Erythroblast (primary cell): ENCODE measurements around the gene ZNF426.

Experiments
- GATA1 ChIP-seq: IDR thresholded peaks from 2 replicates; pipeline ENCODE4 v1.6.1; 2011; ENCODE audit warnings: low read depth, mild to moderate bottlenecking, control low read depth, low read length, moderate library complexity
- POLR2A ChIP-seq: IDR thresholded peaks from 2 replicates; pipeline ENCODE4 v1.6.1; 2011; ENCODE audit warnings: mild to moderate bottlenecking, low read length

GRCh38 chr19:9586764-9587163 lies 48.3 kb upstream of the ZNF426 start:
- TF ChIP-seq POLR2A (no peak), GATA1 (no peak)
